HFF-Myc (cell line): ENCODE results near the gene GTF2IRD2.
"Not testable (repeated sequence)": the region's sequence is repeated elsewhere in the genome, so short reads cannot be mapped to it uniquely, and the experiment has no call there.

Experiments used
- DNase-seq: peaks from one replicate; pipeline ENCODE4 v3.0.0-alpha.2; 2011; ENCODE audit warnings: low read depth; ENCODE audit errors: extremely low read depth
- H3K4me3 ChIP-seq: replicated peaks from 2 replicates; pipeline ENCODE4 v1.5.1; 2011; ENCODE audit warnings: low read depth, mild to moderate bottlenecking, control low read depth, low read length

GTF2IRD2 gene

DNA sequence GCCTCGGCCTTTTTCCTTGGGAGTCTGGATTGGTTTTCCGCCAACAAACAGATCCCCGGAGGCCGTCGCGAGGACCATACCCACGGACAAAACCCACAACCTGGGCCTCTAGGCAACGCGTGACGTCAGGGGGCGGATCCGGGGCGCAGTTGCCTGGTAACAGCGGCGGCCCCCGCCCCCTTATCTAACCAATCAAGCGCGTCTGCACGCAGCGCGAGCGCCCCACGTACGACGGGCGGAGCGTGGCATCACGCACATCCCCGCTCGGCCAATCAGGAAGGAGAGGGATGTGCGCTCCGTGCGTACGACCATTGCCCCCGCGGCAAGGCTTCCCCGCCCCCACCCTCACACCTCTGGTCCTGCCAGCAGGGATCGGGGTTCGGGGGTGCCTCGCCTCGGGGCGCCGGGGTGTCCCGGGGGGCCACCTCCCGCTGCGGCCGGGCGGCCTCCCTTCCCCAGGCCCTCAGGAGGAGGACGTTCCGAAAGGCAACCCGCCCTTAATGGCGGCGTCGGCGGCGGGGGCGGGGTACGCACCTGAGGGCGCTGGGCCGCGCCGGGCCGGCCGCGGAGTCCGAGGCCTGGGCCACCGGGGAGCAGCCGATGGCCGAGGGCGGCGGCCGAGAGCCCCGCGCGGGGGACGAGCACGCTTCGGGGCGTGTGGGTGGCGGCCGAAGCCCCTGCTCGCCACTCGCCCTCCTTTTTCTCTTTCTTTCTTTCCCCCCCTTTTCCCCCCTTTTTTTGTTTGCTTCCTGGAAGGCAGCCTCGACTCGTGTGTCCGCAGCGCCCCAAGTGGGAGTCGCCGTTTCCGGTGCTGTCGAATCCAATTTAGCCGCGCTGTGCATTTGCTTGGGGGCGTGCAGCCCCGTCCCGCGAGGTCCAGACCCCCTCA lies at the start of gene GTF2IRD2:
Gene GTF2IRD2 (minus strand): TSS at position 773 of the 889 bp plus-strand sequence. CDS start 15,227 bp downstream, outside the sequence.
- not testable (repeated sequence) for H3K4me3 ChIP-seq, DNase-seq

DNA sequence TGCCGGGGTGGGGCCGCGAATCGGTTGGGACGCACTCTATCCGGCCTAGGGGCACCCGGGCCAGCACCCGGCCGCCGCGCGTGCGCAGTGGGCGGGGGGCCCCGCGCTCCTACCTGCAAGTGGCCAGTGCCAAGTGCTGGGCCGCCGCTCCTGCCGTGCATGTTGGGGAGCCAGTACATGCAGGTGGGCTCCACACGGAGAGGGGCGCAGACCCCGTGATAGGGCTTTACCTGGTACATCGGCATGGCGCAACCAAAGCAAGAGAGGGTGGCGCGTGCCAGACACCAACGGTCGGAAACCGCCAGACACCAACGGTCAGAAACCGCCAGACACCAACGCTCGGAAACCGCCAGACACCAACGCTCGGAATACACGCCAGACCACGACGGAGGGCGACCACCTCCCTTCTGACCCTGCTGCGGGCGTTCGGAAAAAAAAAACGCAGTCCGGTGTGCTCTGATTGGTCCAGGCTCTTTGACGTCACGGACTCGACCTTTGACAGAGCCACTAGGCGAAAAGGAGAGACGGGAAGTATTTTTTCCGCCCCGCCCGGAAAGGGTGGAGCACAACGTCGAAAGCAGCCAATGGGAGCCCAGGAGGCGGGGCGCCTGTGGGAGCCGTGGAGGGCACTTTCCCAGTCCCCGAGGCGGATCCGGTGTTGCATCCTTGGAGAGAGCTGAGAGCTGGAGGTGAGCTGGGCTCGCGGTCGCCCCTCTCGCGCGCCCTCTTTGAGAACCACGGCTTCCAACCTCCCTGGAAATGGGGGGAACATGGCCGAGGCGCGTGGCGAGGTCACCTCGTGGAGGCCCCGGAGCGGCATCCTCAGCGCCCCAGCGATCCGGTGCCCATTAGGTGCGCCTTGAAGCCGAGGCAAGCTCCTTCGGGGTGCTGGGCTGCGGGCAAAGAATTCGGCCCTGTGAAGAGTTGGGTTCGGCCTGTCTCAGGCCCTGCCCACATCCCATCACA lies 39.0 kb upstream of the GTF2IRD2 start:
- H3K4me3 ChIP-seq, result peak overlapping the region; percentile 41
- DNase-seq, result not testable (repeated sequence)

DNA sequence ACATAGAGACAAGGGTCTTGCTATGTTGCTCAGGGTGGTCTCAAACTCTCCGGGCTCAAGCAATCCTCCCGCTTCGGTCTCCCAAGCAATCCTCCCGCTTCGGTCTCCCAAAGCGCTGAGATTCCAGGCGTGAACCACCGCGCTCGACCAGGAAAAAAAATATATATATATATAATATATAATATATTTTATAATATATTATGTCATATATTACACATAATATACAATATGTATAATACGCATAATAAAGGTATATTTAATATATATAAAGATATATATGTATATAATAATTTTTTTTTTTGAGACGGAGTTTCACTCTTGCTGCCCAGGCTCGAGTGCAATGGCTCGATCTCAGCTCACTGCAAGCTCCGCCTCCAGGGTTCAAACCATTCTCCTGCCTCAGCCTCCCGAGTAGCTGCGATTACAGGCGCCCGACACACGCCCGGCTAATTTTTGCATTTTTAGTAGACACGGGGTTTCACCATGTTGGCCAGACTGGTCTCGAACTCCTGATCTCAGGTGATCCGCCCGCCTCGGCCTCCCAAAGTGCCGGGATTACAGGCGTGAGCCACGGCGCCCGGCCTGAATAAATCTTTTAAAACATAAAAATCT lies 38.2 kb upstream of the GTF2IRD2 start:
- DNase-seq, H3K4me3 ChIP-seq: not testable (repeated sequence)

GRCh38 chr7:74885295-74885694 lies 33.9 kb upstream of the GTF2IRD2 start:
- not testable (repeated sequence) for DNase-seq, H3K4me3 ChIP-seq

DNA sequence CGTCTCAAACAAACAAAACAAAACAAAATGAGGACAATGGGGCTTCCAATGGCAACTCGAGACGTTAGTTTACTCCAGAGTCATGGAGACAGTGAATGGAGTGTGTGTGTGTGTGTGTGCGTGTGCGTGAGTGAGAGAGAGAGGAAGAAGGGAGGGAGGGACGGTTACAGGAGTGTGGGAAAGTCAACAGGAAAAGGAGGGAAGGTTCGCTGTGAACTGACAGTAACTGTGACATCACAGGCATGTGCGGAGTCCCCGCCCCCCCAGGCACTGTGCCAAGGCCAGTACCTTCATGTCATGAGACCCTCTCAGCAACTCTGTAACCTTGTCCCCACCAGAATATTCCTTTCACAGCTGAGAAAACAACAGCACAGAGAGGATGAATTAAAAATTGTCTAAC lies 30.7 kb upstream of the GTF2IRD2 start:
- not testable (repeated sequence) for H3K4me3 ChIP-seq, DNase-seq

DNA sequence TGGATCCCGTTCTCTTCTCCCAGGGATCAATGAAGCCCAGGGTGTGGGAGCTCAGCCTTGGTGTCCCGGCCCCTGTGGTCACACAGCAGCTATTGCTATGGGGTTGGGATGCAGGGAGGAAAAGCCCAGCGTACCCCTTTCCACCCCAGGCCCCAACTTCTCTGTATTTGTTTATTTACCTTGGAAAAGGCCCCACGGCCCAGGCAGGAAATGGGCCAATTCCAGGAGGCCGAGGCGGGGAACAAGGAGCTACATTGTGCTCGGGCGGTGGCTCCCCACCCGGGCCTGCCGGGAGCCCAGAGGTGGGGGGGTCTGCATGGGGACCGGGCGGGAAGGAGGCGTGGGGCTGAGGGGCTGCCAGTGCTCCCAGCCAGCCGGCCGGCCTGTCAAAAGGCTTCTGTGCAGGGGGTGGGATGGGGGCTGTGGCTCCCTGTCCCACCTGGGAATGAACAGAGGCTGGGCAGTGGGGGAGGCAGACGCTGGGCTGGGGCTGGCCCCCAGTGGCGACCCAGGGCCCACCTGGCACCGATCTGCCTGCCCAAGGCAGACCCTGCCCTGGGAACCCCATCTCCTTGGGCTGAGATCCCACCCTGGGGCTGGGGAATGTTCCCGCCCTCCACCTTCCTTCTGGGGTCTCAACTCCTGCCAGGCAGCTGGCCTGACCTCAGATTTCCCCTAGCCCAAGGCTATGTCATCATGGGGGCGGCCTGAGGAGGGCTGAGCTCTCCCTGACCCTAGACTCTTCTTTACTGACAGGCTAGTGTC lies 23.5 kb upstream of the GTF2IRD2 start:
- DNase-seq, H3K4me3 ChIP-seq: not testable (repeated sequence)

DNA sequence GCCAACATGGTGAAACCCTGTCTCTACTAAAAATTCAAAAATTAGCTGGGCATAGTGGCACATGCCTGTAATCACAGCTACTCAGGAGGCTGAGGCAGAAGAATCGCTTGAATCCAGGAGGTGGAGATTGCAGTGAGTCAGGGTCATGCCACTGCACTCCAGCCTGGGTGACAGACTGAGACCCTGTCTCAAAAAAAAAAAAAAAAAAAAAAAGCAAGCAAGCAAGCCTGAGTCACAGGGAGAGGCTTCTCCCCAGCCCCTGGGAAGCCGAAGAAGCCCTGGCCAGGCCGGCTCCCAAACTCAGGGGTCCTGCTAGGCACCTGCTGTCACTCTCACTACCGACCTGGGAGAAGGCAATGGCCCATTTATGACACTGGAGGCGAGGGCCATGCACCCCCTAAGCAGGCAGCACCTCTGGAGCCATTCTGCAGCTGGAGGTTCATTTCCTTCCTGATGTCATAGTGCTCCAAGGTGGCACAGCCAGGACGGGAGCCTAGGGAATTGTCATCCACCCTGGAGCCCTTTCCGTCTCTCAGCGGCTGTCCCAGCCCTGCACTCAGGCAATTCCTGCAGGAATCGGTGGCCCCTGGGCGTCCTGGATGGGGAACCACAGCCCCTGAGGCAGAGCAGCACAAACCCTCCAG lies 22.8 kb upstream of the GTF2IRD2 start:
- H3K4me3 ChIP-seq, DNase-seq: not testable (repeated sequence)

DNA sequence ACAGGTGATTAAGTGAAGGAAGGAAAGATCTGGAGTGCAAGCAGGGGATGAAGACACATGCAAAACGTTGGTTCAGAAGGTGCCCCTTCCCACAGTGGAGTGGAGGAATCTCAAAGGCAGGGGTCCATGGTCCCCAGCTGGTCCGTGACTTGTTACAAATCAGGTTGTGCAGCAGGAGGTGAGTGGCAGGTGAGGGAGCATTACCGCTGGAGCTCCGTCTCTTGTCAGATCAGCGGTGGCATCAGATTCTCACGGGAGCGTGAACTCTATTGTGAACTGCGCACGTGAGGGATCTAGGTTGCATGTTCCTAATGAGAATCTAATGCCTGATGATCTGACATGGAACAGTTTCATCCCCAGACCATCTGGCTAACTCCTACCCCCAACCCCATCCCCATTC lies 21.1 kb upstream of the GTF2IRD2 start:
- DNase-seq, H3K4me3 ChIP-seq: not testable (repeated sequence)

DNA sequence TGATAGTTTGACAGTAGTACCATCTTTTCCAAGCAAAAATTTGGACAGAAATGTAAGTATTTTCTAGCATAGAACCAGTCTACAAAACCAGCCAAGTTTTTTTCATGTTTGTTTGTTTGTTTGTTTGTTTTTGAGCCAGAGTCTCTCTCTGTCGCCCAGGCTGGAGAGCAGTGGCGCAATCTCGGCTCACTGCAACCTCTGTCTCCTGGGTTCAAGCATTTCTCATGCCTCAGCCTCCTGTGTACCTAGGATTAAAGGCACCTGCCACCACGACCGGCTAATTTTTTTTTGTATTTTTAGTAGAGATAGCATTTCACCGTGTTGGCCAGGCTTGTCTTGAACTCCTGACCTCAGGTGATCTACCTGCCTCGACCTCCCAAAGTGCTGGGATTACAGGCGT lies 14.4 kb upstream of the GTF2IRD2 start:
- DNase-seq, H3K4me3 ChIP-seq: not testable (repeated sequence)

DNA sequence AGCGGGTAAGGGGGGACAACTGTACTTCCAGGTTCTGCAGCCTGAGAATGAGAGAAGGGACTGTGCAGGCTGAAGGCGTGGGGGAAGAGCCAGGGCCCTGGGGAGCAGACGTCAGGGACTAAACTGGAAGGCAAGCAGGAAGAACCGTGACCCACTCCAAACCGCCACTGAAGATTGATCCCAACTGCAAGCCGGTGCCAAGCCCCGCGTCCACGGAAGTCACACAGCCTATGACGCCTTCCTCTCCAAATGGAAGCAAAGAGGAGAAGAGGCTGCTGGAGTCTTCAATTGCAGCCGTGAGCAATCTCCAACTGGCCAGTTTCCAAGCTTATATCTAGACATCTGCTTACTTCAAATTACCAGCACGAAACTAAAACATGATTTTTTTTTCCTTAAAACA lies 1.6 kb downstream of the GTF2IRD2 start:
- not testable (repeated sequence) for DNase-seq, H3K4me3 ChIP-seq

GRCh38 chr7:74830411-74830810 lies 21.0 kb downstream of the GTF2IRD2 start:
- H3K4me3 ChIP-seq, DNase-seq: not testable (repeated sequence)

- DNase-seq, H3K4me3 ChIP-seq: not testable (repeated sequence)
Observed at GRCh38 chr7:74829959-74830358, 21.4 kb downstream of the GTF2IRD2 start.

DNA sequence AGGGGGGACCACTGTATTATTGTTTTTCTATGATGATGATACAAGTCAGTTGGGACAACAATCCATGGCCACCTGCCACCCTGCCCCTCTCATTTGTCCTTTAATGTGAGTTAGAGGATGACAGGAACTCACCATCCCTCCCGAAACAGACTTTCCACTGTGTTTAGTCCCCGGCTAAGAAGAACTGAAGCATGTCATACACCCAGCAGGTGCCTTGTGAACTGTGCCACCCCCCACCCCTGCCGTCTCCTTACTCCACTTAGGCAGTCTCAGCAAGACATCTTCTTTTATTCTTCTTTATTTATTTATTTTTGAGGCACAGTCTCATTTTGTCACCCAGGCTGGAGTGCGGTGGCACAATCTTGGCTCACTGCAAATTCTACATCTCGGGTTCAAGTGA lies 30.1 kb downstream of the GTF2IRD2 start:
- DNase-seq, H3K4me3 ChIP-seq: not testable (repeated sequence)

DNA sequence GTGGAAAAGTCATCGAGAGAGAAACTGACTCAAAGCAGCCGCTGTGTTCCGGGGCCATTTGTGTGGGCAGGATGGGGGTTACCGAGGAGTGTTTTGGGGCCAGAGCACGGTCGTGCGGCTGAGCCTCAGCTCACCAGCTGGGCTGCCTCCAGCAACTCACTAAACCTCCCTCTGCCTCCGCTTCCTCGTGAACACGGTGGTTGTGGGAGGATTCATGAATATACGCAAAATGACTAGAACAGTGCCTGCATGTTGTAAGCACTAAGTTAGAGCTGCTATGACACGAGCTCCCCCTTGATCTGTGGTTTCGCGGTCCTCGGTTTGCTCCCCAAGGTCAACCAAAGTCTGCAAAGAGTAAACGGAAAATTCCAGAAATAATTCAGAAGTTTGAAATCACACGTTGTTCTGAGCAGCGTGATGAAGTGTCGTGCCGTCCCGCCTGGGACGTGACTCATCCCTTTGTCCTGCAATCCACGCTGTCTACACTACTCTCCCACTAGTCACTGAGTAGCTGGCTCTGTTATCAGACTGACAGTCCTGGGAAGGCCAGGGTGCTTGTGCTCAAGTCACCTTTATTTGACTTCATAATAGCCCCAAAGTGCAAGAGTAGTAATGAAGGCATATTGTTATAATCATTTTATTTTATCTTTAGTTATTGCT lies 31.1 kb downstream of the GTF2IRD2 start:
- not testable (repeated sequence) for H3K4me3 ChIP-seq, DNase-seq

DNA sequence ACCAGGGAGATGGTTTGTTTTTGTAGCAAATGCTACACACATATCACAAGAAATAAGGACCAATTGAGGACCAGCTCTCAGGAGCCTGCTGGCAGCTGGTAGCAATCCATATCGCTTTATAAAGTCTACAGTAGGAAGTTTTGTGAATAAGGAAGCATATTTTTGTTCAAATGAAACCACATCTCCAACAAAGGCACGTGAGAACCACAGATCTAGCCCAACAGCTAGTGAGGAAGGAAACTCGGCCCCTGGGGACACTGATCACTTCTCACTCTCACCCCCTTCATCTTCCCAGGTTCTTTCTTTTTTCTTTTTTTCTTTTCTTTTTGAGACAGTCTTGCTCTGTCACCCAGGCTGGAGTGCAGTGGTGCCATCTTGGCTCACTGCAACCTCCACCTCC lies 35.5 kb downstream of the GTF2IRD2 start:
- DNase-seq, H3K4me3 ChIP-seq: not testable (repeated sequence)

DNA sequence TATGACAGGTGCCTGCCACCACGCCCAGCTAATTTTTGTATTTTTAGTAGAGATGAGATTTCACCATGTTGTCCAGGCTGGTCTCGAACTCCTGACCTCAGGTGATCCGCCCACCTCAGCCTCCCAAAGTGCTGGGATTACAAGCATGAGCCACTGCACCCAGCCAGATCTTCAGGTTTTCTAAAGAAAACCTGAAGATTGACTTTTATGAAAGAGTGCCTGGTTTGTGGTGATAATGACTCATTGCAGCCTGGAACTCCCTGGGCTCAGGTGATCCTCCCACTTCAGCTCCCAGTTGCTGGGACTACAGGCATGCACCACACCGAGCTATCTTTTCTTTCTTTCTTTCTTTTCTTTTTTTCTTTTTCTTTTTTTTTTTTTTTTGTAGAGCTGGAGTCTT lies 52.8 kb downstream of the GTF2IRD2 start:
- not testable (repeated sequence) for H3K4me3 ChIP-seq, DNase-seq
